Natural killer cell (primary cell): ENCODE results near the gene FN3KRP. TPM values are rescaled to one million over a fixed set of nuclear protein-coding genes. Genes with fewer than 3 reads are reported as not detected.

Experiments used
- ATAC-seq, 3 donors: fragments of 150-1000 bp in 2 of 3; fragments of 200-7000 bp in 1 of 3; cut with Tn5 transposase; 1 replicate in 1 of 3; 2 replicates in 2 of 3; pipeline ENCODE4 v1.10.0; 2021; ENCODE audit warnings: mild to moderate bottlenecking in 2 of 3, moderate library complexity in 2 of 3
- DNase-seq, 2 donors: peaks; one replicate each; pipeline versions ENCODE4 v3.0.0 to v3.0.0-alpha.2; 2013 to 2021; ENCODE audit warnings: mixed read lengths in 1 of 2
- H3K27ac ChIP-seq: one replicate; pipeline ENCODE4 v1.5.1; 2013; ENCODE audit warnings: mild to moderate bottlenecking, low read length
- H3K27me3 ChIP-seq: one replicate; pipeline ENCODE4 v1.6.1; 2013; ENCODE audit warnings: low read length; ENCODE audit not compliant: control insufficient read depth, insufficient read depth
- H3K36me3 ChIP-seq: one replicate; pipeline ENCODE4 v1.6.1; 2013; ENCODE audit warnings: low read length; ENCODE audit not compliant: control insufficient read depth, insufficient read depth
- H3K4me1 ChIP-seq: one replicate; pipeline ENCODE4 v1.6.1; 2013; ENCODE audit warnings: low read length; ENCODE audit not compliant: control insufficient read depth, insufficient read depth
- H3K4me3 ChIP-seq: one replicate; pipeline ENCODE4 v1.5.1; 2013; ENCODE audit warnings: low read length
- H3K9me3 ChIP-seq: one replicate; pipeline ENCODE4 v1.6.1; 2013; ENCODE audit warnings: low read length; ENCODE audit not compliant: control insufficient read depth, insufficient read depth
- H3K27ac Mint-ChIP-seq, 2 donors: one replicate each; pipeline ENCODE4 v1.8.0; 2022; ENCODE audit warnings: mild to moderate bottlenecking in 2 of 2, mixed read lengths in 2 of 2, moderate library complexity in 1 of 2
- H3K27me3 Mint-ChIP-seq, 2 donors: one replicate each; pipeline ENCODE4 v1.8.0; 2022; ENCODE audit warnings: low read depth in 2 of 2, mixed read lengths in 2 of 2
- H3K36me3 Mint-ChIP-seq: one replicate; pipeline ENCODE4 v1.8.0; 2022; ENCODE audit warnings: mixed read lengths
- H3K4me1 Mint-ChIP-seq, 2 donors: one replicate each; pipeline ENCODE4 v1.8.0; 2022; ENCODE audit warnings: mixed read lengths in 2 of 2
- H3K4me3 Mint-ChIP-seq: one replicate; pipeline ENCODE4 v1.8.0; 2022; ENCODE audit warnings: mild to moderate bottlenecking, moderate library complexity, mixed read lengths
- H3K9me3 Mint-ChIP-seq, 2 donors: one replicate each; pipeline ENCODE4 v1.8.0; 2022; ENCODE audit warnings: mixed read lengths in 2 of 2
- WGBS: methylation state at CpG from one replicate; pipeline ENCODE4 v1.1.7; 2013; ENCODE audit warnings: missing lambda C conversion rate; ENCODE audit not compliant: insufficient coverage; 5-methylcytosine and 5-hydroxymethylcytosine counted together
- intact Hi-C: fragments of 100-400 bp; cut with micrococcal nuclease; formaldehyde crosslinking; loops from one replicate; pipeline ENCODE4 v1.14.2; 2022
- total RNA-seq, 4 donors: library from RNA; stranded (reverse); fragments of 120-200 nt in 1 of 4; gene quantifications; one replicate each; pipeline versions ENCODE4 v1.2.3 to v1.2.4, GENCODE V29; 2013 to 2022
- TF ChIP-seq, protein P1 (sequence below): fragments of 200-600 bp; IDR thresholded peaks from one replicate; pipeline ENCODE4 v1.8.0; 2022; ENCODE audit warnings: antibody characterized with exemption

FN3KRP gene
- total RNA-seq, 3 donors from 2014 or later (not counting 1 experiment from before 2014, with no cell fraction given): 29.4 to 42.3 (median 32.0) TPM

DNA sequence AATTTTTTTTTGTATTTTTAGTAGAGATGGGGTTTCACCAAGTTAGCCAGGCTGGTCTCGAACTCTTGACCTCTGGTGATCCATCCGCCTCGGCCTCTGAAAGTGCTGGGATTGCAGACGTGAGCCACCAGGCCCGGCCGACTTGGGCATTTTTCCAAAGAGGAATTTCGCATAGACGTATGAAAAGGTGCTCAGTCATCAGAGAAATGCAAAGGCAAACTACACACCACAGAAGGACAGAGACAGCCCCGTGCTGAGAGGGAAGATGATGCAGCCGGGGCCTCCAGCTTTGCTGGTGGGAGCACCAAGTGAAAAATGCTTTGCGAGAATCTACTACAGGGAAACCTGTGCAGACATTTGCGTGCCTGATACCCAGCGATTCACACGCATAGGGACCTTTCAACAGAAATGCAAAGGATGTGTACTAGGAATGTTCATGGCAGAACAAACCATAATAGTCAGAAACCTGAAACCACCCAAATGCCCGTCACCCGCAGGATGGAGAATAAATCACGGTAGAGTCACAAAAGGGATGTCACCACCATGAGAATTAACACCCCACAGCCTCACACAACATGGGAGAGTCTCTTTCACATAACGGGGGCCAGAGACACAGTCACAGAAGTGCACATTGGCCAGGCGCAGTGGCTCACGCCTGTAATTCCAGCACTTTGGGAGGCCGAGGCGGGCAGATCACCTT lies 23.2 kb upstream of the FN3KRP start:
- H3K4me3 Mint-ChIP-seq: no peak overlapping the region

DNA sequence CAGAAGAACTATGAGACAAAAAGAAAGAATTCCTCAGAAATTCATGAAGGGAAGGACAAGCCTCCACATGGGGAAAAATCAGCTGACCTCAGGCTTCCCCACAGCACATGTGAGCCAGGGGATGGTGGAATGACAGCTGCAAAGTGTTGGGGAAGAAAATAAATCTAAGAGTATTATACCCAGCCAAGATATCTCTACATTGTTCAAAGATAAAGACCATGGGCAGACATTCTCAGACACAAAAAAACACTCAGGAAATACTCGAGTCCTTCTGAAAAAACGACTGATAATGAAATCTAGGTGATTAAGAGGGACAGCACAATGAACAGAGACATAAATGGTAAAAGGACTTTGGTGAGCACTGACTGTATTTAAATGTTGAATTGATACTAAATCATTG lies 21.9 kb upstream of the FN3KRP start:
- 89% methylated on average over 2 of the region's 2 CpGs for WGBS
- H3K4me1 Mint-ChIP-seq: peaks cover 0 to 5% of the 10 kb centered on the region in 2 donors
- Histone ChIP-seq H3K4me3 (no peak overlapping the region), H3K9me3 (peaks cover 7% of the 10 kb centered on the region), H3K27me3 (peaks cover 8% of the 10 kb centered on the region), H3K27ac (no peak overlapping the region), H3K4me1 (peaks cover 17% of the 10 kb centered on the region), H3K36me3 (no peaks in the 10 kb centered on the region)
- DNase-seq (no peak), ATAC-seq (no peak)
- TF ChIP-seq, protein P1, sequence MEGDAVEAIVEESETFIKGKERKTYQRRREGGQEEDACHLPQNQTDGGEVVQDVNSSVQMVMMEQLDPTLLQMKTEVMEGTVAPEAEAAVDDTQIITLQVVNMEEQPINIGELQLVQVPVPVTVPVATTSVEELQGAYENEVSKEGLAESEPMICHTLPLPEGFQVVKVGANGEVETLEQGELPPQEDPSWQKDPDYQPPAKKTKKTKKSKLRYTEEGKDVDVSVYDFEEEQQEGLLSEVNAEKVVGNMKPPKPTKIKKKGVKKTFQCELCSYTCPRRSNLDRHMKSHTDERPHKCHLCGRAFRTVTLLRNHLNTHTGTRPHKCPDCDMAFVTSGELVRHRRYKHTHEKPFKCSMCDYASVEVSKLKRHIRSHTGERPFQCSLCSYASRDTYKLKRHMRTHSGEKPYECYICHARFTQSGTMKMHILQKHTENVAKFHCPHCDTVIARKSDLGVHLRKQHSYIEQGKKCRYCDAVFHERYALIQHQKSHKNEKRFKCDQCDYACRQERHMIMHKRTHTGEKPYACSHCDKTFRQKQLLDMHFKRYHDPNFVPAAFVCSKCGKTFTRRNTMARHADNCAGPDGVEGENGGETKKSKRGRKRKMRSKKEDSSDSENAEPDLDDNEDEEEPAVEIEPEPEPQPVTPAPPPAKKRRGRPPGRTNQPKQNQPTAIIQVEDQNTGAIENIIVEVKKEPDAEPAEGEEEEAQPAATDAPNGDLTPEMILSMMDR: no peak
- intact Hi-C loops: no loop called here
- no peak overlapping the region for H3K27ac Mint-ChIP-seq
- H3K36me3 Mint-ChIP-seq: no peaks in the 10 kb centered on the region
- peak overlapping the region; percentile 29 for H3K4me3 Mint-ChIP-seq
- no peaks in the 10 kb centered on the region for H3K9me3 Mint-ChIP-seq
- no peaks in the 10 kb centered on the region for H3K27me3 Mint-ChIP-seq

More for the DNA sequence above, 23.2 kb upstream of the FN3KRP start:
- ATAC-seq (no peak), DNase-seq (no peak)
- WGBS: 93% methylated on average over 22 of the region's 22 CpGs
- no peaks in the 10 kb centered on the region for H3K27me3 Mint-ChIP-seq
- Histone ChIP-seq H3K9me3 (peaks cover 7% of the 10 kb centered on the region), H3K36me3 (no peaks in the 10 kb centered on the region), H3K4me3 (no peak overlapping the region), H3K4me1 (peaks cover 11% of the 10 kb centered on the region), H3K27me3 (peaks cover 8% of the 10 kb centered on the region), H3K27ac (no peak overlapping the region)
- H3K4me1 Mint-ChIP-seq: no peaks in the 10 kb centered on the region
- TF ChIP-seq, protein P1: no peak
- intact Hi-C loops: no loop called here
- H3K27ac Mint-ChIP-seq: no peak overlapping the region
- no peaks in the 10 kb centered on the region for H3K9me3 Mint-ChIP-seq
- no peaks in the 10 kb centered on the region for H3K36me3 Mint-ChIP-seq

DNA sequence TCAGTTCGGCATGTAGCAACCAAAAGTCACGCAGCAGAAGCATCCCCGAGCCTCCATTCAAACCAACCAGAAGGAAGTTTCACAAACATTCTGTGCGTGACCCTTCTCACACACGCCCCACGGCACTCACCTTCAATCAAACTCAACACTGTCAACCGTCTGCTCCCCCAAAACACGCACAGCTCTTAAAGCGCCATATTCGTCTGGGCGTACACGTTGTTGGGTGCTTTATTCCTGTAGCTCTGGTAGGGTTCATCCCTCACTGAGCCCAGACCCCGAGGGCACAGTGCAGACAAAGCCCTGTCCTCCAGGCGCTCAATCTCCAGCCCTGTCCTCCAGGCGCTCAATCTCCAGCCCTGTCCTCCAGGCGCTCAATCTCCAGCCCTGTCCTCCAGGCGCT lies 20.2 kb upstream of the FN3KRP start:
- no peaks in the 10 kb centered on the region for H3K36me3 ChIP-seq
- no peak overlapping the region for H3K4me3 ChIP-seq
- H3K27ac ChIP-seq: no peak overlapping the region
- intact Hi-C loops: no loop called here
- Mint-ChIP-seq H3K36me3 (no peaks in the 10 kb centered on the region), H3K4me1 (peaks cover 0 to 5% of the 10 kb centered on the region in 2 donors), H3K9me3 (no peaks in the 10 kb centered on the region), H3K27ac (no peak overlapping the region), H3K4me3 (peak overlapping the region; percentile 45), H3K27me3 (no peaks in the 10 kb centered on the region)
- H3K4me1 ChIP-seq: peaks cover 18% of the 10 kb centered on the region
- peaks cover 7% of the 10 kb centered on the region for H3K9me3 ChIP-seq
- H3K27me3 ChIP-seq: peaks cover 8% of the 10 kb centered on the region
- TF ChIP-seq, protein P1: no peak
- no peak for ATAC-seq
- DNase-seq: no peak
- WGBS: 98% methylated on average over 14 of the region's 17 CpGs
